Stomach (tissue), 4 donors: Measurements from ENCODE around the gene PPP1R12B.
"Not testable (repeated sequence)": the region's sequence is repeated elsewhere in the genome, so short reads cannot be mapped to it uniquely, and the experiment has no call there.

ENCODE experiments used
- POLR2A ChIP-seq, 4 donors: fragments of 450-650 bp; IDR thresholded peaks; one replicate each; pipeline ENCODE4 v1.6.1; 2016; ENCODE audit warnings: antibody characterized with exemption in 4 of 4, control low read depth in 2 of 4, mild to moderate bottlenecking in 1 of 4, moderate library complexity in 1 of 4
- POLR2AphosphoS5 ChIP-seq, 3 donors: sonication (generic); formaldehyde crosslinking; IDR thresholded peaks; one replicate each; pipeline ENCODE4 v1.6.1; 2016; ENCODE audit warnings: antibody characterized with exemption in 3 of 3

- not testable (repeated sequence) for TF ChIP-seq POLR2AphosphoS5, POLR2A (IDR thresholded peaks at IDR 0.05)
Observed at GRCh38 chr1:202518180-202518579, 169.7 kb downstream of the PPP1R12B start.
